Neuronal stem cell (in vitro differentiated cells): ENCODE measurements around the gene FAM107B.
"Not testable (repeated sequence)": the region's sequence is repeated elsewhere in the genome, so short reads cannot be mapped to it uniquely, and the experiment has no call there.

Experiments
- DNase-seq: peaks from one replicate; pipeline ENCODE4 v3.0.0-alpha.2; 2013; ENCODE audit warnings: low spot score
- H2AFZ ChIP-seq: one replicate; pipeline ENCODE4 v1.6.1; 2013; ENCODE audit warnings: mild to moderate bottlenecking, low read length, inconsistent platforms
- H2AK5ac ChIP-seq: 2 replicates; pipeline ENCODE4 v1.6.1; 2013; ENCODE audit warnings: low read depth, mild to moderate bottlenecking, inconsistent platforms, low read length, moderate library complexity, mixed read lengths
- H2BK120ac ChIP-seq: 2 replicates; pipeline ENCODE4 v1.6.1; 2013; ENCODE audit warnings: low read depth, mild to moderate bottlenecking, inconsistent platforms, low read length, moderate library complexity, mixed read lengths
- H2BK12ac ChIP-seq: one replicate; pipeline ENCODE4 v1.6.1; 2013; ENCODE audit warnings: low read length, inconsistent platforms
- H2BK15ac ChIP-seq: 2 replicates; pipeline ENCODE4 v1.6.1; 2013; ENCODE audit warnings: mild to moderate bottlenecking, low read length, inconsistent platforms, mixed read lengths
- H2BK5ac ChIP-seq: one replicate; pipeline ENCODE4 v1.6.1; 2013; ENCODE audit warnings: inconsistent platforms, mild to moderate bottlenecking, low read length, moderate library complexity
- H3K14ac ChIP-seq: one replicate; pipeline ENCODE4 v1.6.1; 2013; ENCODE audit warnings: low read length, inconsistent platforms
- H3K18ac ChIP-seq: 2 replicates; pipeline ENCODE4 v1.6.1; 2013; ENCODE audit warnings: low read length, inconsistent platforms
- H3K23ac ChIP-seq: 2 replicates; pipeline ENCODE4 v1.6.1; 2013; ENCODE audit warnings: low read depth, mild to moderate bottlenecking, mixed read lengths, low read length, inconsistent platforms; ENCODE audit not compliant: poor library complexity
- H3K27ac ChIP-seq: replicated peaks from 3 replicates; pipeline ENCODE4 v1.5.1; 2013; ENCODE audit warnings: low read length, inconsistent platforms
- H3K27me3 ChIP-seq, 3 experiments: 2 replicates each; pipeline ENCODE4 v1.6.1; 2013; ENCODE audit warnings: low read length in 3 of 3, mild to moderate bottlenecking in 2 of 3, inconsistent platforms in 1 of 3, low read depth in 1 of 3, mixed read lengths in 1 of 3, moderate library complexity in 1 of 3; ENCODE audit not compliant: control insufficient read depth in 3 of 3, insufficient read depth in 3 of 3
- H3K36me3 ChIP-seq, 2 donors: replicated peaks in 1 of 2; 2 replicates each; pipeline ENCODE4 v1.6.1; 2013; ENCODE audit warnings: low read length in 2 of 2; ENCODE audit not compliant: control insufficient read depth in 2 of 2, insufficient read depth in 2 of 2
- H3K4ac ChIP-seq: 2 replicates; pipeline ENCODE4 v1.6.1; 2013; ENCODE audit warnings: inconsistent platforms, mild to moderate bottlenecking, low read length, moderate library complexity
- H3K4me1 ChIP-seq, 2 donors: 1 replicate in 1 of 2; 2 replicates in 1 of 2; pipeline ENCODE4 v1.6.1; 2013; ENCODE audit warnings: low read length in 2 of 2, low read depth in 1 of 2; ENCODE audit not compliant: control insufficient read depth in 2 of 2, insufficient read depth in 1 of 2
- H3K4me2 ChIP-seq: one replicate; pipeline ENCODE4 v1.6.1; 2013; ENCODE audit warnings: mild to moderate bottlenecking, low read length, inconsistent platforms; ENCODE audit not compliant: insufficient read depth, poor library complexity, severe bottlenecking
- H3K4me3 ChIP-seq, 2 donors: 2 replicates each; pipeline ENCODE4 v1.5.1; 2013; ENCODE audit warnings: low read length in 2 of 2, mild to moderate bottlenecking in 2 of 2, inconsistent platforms in 1 of 2, moderate library complexity in 1 of 2
- H3K79me1 ChIP-seq: one replicate; pipeline ENCODE4 v1.6.1; 2013; ENCODE audit warnings: low read depth, mild to moderate bottlenecking, inconsistent platforms, low read length, moderate library complexity
- H3K9ac ChIP-seq: one replicate; pipeline ENCODE4 v1.6.1; 2013; ENCODE audit warnings: mild to moderate bottlenecking, low read depth, low read length, inconsistent platforms; ENCODE audit not compliant: poor library complexity
- H3K9me3 ChIP-seq, 2 donors: replicated peaks in 1 of 2; 2 replicates each; pipeline versions ENCODE3 to v1.6.1; 2013; ENCODE audit warnings: low read length in 2 of 2, mild to moderate bottlenecking in 2 of 2, inconsistent platforms in 1 of 2, low read depth in 1 of 2, mixed read lengths in 1 of 2, moderate library complexity in 1 of 2; ENCODE audit not compliant: control insufficient read depth in 2 of 2, insufficient read depth in 1 of 2
- H4K8ac ChIP-seq: one replicate; pipeline ENCODE4 v1.6.1; 2013; ENCODE audit warnings: low read depth, mild to moderate bottlenecking, inconsistent platforms, low read length, moderate library complexity
- H4K91ac ChIP-seq: one replicate; pipeline ENCODE4 v1.6.1; 2013; ENCODE audit warnings: low read length, low read depth, mild to moderate bottlenecking, inconsistent platforms; ENCODE audit not compliant: poor library complexity
- WGBS, 2 donors: extraction: QIAGEN DNeasy Blood & Tissue Kit; methylation state at CpG; one replicate each; pipeline ENCODE4 v1.1.7; 2013; ENCODE audit warnings: missing lambda C conversion rate in 2 of 2, mixed read lengths in 1 of 2; ENCODE audit not compliant: insufficient read length in 2 of 2, insufficient replicate concordance in 1 of 2; ENCODE audit errors: extremely low coverage in 2 of 2; 5-methylcytosine and 5-hydroxymethylcytosine counted together

FAM107B gene

GRCh38 chr10:14588938-14589294 is 185.8 kb downstream of the FAM107B start:
- H3K27ac ChIP-seq, H2BK5ac ChIP-seq, H3K4me3 ChIP-seq, H2BK15ac ChIP-seq, H3K14ac ChIP-seq, H2BK12ac ChIP-seq, H3K79me1 ChIP-seq, H2BK120ac ChIP-seq, H2AK5ac ChIP-seq, H3K4me2 ChIP-seq, H4K8ac ChIP-seq, H3K4me1 ChIP-seq, H3K18ac ChIP-seq, H3K9me3 ChIP-seq, H3K4ac ChIP-seq, H3K23ac ChIP-seq, H2AFZ ChIP-seq, DNase-seq, H4K91ac ChIP-seq, H3K27me3 ChIP-seq, H3K9ac ChIP-seq: not testable (repeated sequence)
- H3K36me3 ChIP-seq = peaks cover 2 to 35% of the 10 kb centered on the region in 2 donors
- WGBS, 2 donors = no CpG with 5 or more reads among the region's 6 CpGs

GRCh38 chr10:14588084-14588937 is 186.4 kb downstream of the FAM107B start:
- no peak overlapping the region for H3K4ac ChIP-seq
- H2BK15ac ChIP-seq = no peak overlapping the region
- H3K4me1 ChIP-seq = peaks cover 0 to 4% of the 10 kb centered on the region in 2 donors
- H4K91ac ChIP-seq = no peak overlapping the region
- H3K14ac ChIP-seq = no peak overlapping the region
- no peak overlapping the region for H3K18ac ChIP-seq
- H3K36me3 ChIP-seq = peaks cover 2 to 35% of the 10 kb centered on the region in 2 donors
- H3K27ac ChIP-seq = no peak overlapping the region
- no CpG with 5 or more reads among the region's 13 CpGs for WGBS, 2 donors
- no peak overlapping the region for H3K4me3 ChIP-seq
- no peak overlapping the region for H2BK5ac ChIP-seq
- H3K23ac ChIP-seq = no peak overlapping the region
- H3K9ac ChIP-seq = no peak overlapping the region
- no peak overlapping the region for H2AFZ ChIP-seq
- no peak overlapping the region for H4K8ac ChIP-seq
- H3K4me2 ChIP-seq = no peak overlapping the region
- H3K27me3 ChIP-seq = no peaks in the 10 kb centered on the region
- no peak overlapping the region for H2BK12ac ChIP-seq
- peaks cover 4% of the 10 kb centered on the region for H3K79me1 ChIP-seq
- H2BK120ac ChIP-seq = no peak overlapping the region
- no peak for DNase-seq
- H2AK5ac ChIP-seq = no peak overlapping the region
- no peaks in the 10 kb centered on the region for H3K9me3 ChIP-seq

- Histone ChIP-seq H3K4me1 (peaks cover 0 to 2% of the 10 kb centered on the region in 2 donors), H3K27me3 (no peaks in the 10 kb centered on the region), H4K8ac (no peak overlapping the region), H2BK5ac (no peak overlapping the region), H2AFZ (no peak overlapping the region), H2BK15ac (no peak overlapping the region), H2BK120ac (no peak overlapping the region), H3K18ac (no peak overlapping the region), H3K79me1 (peaks cover 3% of the 10 kb centered on the region), H2BK12ac (no peak overlapping the region), H2AK5ac (no peak overlapping the region), H3K9ac (no peak overlapping the region), H3K4ac (no peak overlapping the region), H3K4me3 (no peak overlapping the region), H3K4me2 (no peak overlapping the region), H3K23ac (no peak overlapping the region), H3K14ac (no peak overlapping the region), H3K9me3 (no peaks in the 10 kb centered on the region), H3K36me3 (peaks cover under 1 to 30% of the 10 kb centered on the region in 2 donors), H4K91ac (no peak overlapping the region), H3K27ac (no peak overlapping the region)
- no CpG with 5 or more reads among the region's 6 CpGs for WGBS, 2 donors
- DNase-seq = no peak
Observed at GRCh38 chr10:14587540-14588083, 187.1 kb downstream of the FAM107B start.

GRCh38 chr10:14586901-14587300 is 187.8 kb downstream of the FAM107B start:
- Histone ChIP-seq H3K9ac (no peak overlapping the region), H2BK5ac (no peak overlapping the region), H2AFZ (no peak overlapping the region), H3K23ac (no peak overlapping the region), H2AK5ac (no peak overlapping the region), H3K9me3 (no peaks in the 10 kb centered on the region), H3K14ac (no peak overlapping the region), H4K91ac (no peak overlapping the region), H3K27ac (no peak overlapping the region), H3K4me3 (no peak overlapping the region), H3K4ac (no peak overlapping the region), H2BK15ac (no peak overlapping the region), H3K36me3 (peaks cover 0 to 29% of the 10 kb centered on the region in 2 donors), H3K4me2 (no peak overlapping the region), H3K18ac (no peak overlapping the region), H3K27me3 (no peaks in the 10 kb centered on the region), H3K79me1 (peaks cover 2% of the 10 kb centered on the region), H3K4me1 (peaks cover 0 to 1% of the 10 kb centered on the region in 2 donors), H4K8ac (no peak overlapping the region), H2BK12ac (no peak overlapping the region), H2BK120ac (no peak overlapping the region)
- DNase-seq = no peak
- no CpG with 5 or more reads among the region's 6 CpGs for WGBS, 2 donors
